Activated CD4-positive, alpha-beta memory T cell treated with anti-CD3 and anti-CD28 coated beads for 36 hours (primary cell): ENCODE results near the gene OLFML2A. TPM values are rescaled to one million over a fixed set of nuclear protein-coding genes. Genes with fewer than 3 reads are reported as not detected.
A peak's percentile ranks its signal among the peaks of the same experiment; 100 is the strongest.

ENCODE experiments used
- CTCF ChIA-PET: fragments of 350-600 bp; sonication (Branson Sonifier 250); formaldehyde crosslinking; loops from one replicate; lab custom pipeline; 2021; ENCODE audit warnings: antibody characterized with exemption, inconsistent platforms; lab: Charles Lee
- POLR2A ChIA-PET: fragments of 350-600 bp; sonication (Branson Sonifier 250); formaldehyde crosslinking; loops from one replicate; lab custom pipeline; 2021; ENCODE audit warnings: antibody characterized with exemption; lab: Charles Lee
- DNase-seq: peaks from one replicate; pipeline ENCODE4 v3.0.0-alpha.2; 2020
- H3K27ac Mint-ChIP-seq: one replicate; pipeline ENCODE4 v1.8.0; 2021; ENCODE audit warnings: mixed read lengths
- H3K27me3 Mint-ChIP-seq: one replicate; pipeline ENCODE4 v1.8.0; 2021; ENCODE audit warnings: mixed read lengths
- H3K36me3 Mint-ChIP-seq: one replicate; pipeline ENCODE4 v1.8.0; 2021; ENCODE audit warnings: mixed read lengths
- H3K4me1 Mint-ChIP-seq: one replicate; pipeline ENCODE4 v1.8.0; 2021; ENCODE audit warnings: low read depth, mixed read lengths
- H3K4me3 Mint-ChIP-seq: one replicate; pipeline ENCODE4 v1.8.0; 2021; ENCODE audit warnings: mild to moderate bottlenecking, mixed read lengths
- H3K9me3 Mint-ChIP-seq: one replicate; pipeline ENCODE4 v1.8.0; 2021; ENCODE audit warnings: mixed read lengths
- intact Hi-C: fragments of 100-400 bp; cut with micrococcal nuclease; formaldehyde crosslinking; loops from one replicate; pipeline ENCODE4 v1.15.1; 2023
- total RNA-seq, 2 experiments: library from RNA; stranded (reverse); gene quantifications; one replicate each; pipeline ENCODE4 v1.2.3, GENCODE V29; 2021

OLFML2A gene
- total RNA-seq, 2 experiments from 2014 or later, result not detected

DNA sequence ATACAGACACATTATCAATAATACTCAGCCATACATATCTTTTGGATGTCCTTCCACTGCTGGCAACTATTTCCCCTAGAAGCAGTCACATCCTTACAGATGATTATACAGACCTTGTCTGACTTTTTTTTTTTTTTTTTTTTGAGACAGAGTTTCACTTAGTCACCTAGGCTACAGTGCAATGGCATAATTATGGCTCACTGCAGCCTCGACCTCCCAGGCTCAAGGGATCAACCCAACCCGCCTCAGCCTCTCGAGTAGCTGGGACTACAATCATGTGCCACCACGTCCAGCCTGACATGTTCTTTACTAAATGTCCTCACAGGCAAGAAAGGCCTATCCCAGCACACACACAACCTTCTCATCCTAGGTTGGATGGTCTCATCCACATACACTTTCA, 29.9 kb upstream of the OLFML2A start:
- CTCF ChIA-PET, result interaction anchor here (1.2 kb wide), 1 partner anchor 32 kb away, joined by 4 read pairs; no protein-coding TSS in a partner anchor
- intact Hi-C loops, result no loop called here
- H3K9me3 Mint-ChIP-seq, result no peaks in the 10 kb centered on the region

DNA sequence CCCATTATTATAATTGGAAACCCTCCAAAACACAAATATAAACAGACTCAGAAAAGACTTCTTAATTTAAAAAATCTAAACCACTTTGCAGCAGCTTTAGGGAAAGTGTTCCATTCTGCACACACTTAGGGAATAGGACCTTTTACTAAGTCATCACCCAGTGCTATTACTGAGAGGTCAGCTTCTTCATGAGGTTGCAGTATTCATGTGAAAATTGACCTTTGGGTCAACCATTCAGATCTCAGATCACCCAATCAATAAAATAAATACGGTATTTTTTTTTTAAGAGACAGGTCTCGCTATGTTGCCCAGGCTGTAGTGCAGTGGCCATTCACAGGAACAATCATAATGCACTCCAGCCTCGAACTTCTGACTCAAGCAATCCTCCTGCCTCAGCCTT, 27.6 kb upstream of the OLFML2A start:
- H3K4me1 Mint-ChIP-seq, result peaks cover under 1% of the 10 kb centered on the region
- CTCF ChIA-PET, result no interaction called here
- H3K27me3 Mint-ChIP-seq, result peaks cover 28% of the 10 kb centered on the region
- H3K9me3 Mint-ChIP-seq, result no peaks in the 10 kb centered on the region
- H3K4me3 Mint-ChIP-seq, result no peak overlapping the region
- no peak for DNase-seq
- H3K36me3 Mint-ChIP-seq, result no peaks in the 10 kb centered on the region
- intact Hi-C loops, result no loop called here
- no peak overlapping the region for H3K27ac Mint-ChIP-seq
- POLR2A ChIA-PET, result no interaction called here

More for the DNA sequence above, 29.9 kb upstream of the OLFML2A start:
- no peak overlapping the region for H3K4me3 Mint-ChIP-seq
- no peak for DNase-seq
- peaks cover 18% of the 10 kb centered on the region for H3K27me3 Mint-ChIP-seq
- peaks cover 5% of the 10 kb centered on the region for H3K4me1 Mint-ChIP-seq
- POLR2A ChIA-PET, result no interaction called here
- H3K36me3 Mint-ChIP-seq, result no peaks in the 10 kb centered on the region
- H3K27ac Mint-ChIP-seq, result no peak overlapping the region

DNA sequence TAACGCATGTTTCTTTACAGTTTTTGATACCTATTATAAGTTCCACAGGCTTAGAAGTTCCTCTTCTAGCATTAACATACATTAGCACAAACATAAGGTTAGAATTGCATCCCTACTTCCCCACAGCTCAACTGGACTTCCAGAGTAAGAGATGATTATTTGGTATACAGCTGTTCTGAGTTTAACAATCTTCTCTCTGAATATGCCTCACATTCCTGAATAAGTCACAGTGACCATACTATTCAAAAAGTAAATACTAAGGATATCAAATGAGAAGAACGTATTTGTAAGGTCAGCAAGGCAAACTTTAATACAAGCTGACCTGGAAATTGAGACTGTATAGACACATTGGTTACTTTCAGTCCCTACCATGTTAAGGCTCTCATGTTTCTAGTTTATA, 27.2 kb upstream of the OLFML2A start:
- DNase-seq, result no peak
- Mint-ChIP-seq H3K27me3 (peaks cover 33% of the 10 kb centered on the region), H3K36me3 (no peaks in the 10 kb centered on the region), H3K27ac (no peak overlapping the region), H3K4me1 (peaks cover 6% of the 10 kb centered on the region), H3K9me3 (no peaks in the 10 kb centered on the region), H3K4me3 (no peak overlapping the region)
- intact Hi-C loops, result no loop called here
- ChIA-PET CTCF (no interaction called here), POLR2A (no interaction called here)

DNA sequence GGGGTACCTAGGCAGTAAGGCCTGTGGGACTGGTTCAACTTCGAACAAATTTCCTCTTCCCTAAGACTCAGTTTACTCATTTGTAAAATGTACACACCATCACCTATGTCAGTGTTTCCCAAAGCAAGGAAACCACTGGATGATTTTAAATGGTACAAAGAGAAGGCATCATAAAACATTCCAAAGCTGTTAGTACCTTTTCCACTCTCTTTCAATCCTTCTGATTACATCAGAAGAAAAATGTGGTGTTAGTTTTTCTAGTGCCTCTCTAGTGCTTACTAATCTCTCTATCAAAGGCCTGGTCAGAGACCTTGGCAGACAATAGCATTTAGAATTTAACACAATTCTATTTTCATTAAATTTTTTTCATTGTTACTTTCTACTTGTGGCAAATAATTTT, 24.0 kb upstream of the OLFML2A start:
- no peak for DNase-seq
- Mint-ChIP-seq H3K4me1 (peaks cover 13% of the 10 kb centered on the region), H3K9me3 (no peaks in the 10 kb centered on the region), H3K4me3 (no peak overlapping the region), H3K27ac (no peak overlapping the region), H3K27me3 (peaks cover 50% of the 10 kb centered on the region), H3K36me3 (no peaks in the 10 kb centered on the region)
- intact Hi-C loops, result no loop called here
- POLR2A ChIA-PET, result no interaction called here
- CTCF ChIA-PET, result interaction anchor here (0.8 to 2.4 kb wide), 5 partner anchors 10 to 135 kb away, joined by 3 to 8 read pairs (median 3); no protein-coding TSS in a partner anchor

DNA sequence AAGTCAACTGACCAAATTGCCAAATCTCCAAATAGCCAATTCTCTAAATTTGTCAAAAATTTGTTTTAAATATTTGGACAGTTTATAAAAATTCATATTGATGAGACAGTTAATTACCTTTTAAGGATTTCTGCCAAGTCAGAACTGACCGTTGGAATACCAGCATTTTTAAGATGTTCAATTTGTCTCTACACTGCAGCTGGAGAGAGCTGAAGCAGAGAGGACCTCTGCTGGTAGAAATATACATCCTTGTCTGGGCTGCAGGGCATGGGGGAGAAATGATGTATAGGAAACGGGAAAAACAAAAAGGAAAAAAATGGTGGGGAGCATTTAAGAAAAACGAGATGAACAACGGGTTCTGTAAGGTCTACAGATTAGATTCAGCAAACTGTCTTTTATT, 22.6 kb upstream of the OLFML2A start:
- Mint-ChIP-seq H3K4me3 (no peak overlapping the region), H3K27ac (no peak overlapping the region), H3K9me3 (no peaks in the 10 kb centered on the region), H3K27me3 (peaks cover 52% of the 10 kb centered on the region), H3K4me1 (peaks cover 15% of the 10 kb centered on the region), H3K36me3 (no peaks in the 10 kb centered on the region)
- CTCF ChIA-PET, result interaction anchor here (0.6 to 1.7 kb wide), 5 partner anchors 17 to 43 kb away, joined by 3 to 4 read pairs (median 4); partner anchors contain the start of gene NR6A1
- DNase-seq, result no peak
- POLR2A ChIA-PET, result no interaction called here
- intact Hi-C loops, result loop anchor here (2.0 kb wide), 3 partner anchors 15 to 41 kb away; no protein-coding TSS in a partner anchor

DNA sequence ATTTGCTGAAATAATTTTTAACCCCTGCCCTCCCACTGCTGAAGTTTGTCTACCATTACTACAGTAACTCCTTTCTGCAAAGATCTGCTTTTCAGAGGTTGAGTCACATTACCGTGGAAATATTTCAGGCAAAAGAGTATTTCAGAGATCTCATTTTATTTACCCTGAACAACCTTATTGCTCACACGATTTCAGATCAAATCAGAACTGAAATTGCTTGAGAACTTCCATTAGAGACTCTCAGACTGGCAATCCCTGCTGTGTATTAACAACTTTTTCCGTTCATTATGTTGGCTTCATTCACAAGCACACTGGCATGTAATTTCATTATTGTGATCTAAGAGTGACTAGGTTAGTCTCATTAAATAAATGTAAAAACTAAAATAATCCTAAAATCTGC, 21.9 kb upstream of the OLFML2A start:
- peaks cover 15% of the 10 kb centered on the region for H3K4me1 Mint-ChIP-seq
- H3K27me3 Mint-ChIP-seq, result peaks cover 55% of the 10 kb centered on the region
- POLR2A ChIA-PET, result no interaction called here
- no peaks in the 10 kb centered on the region for H3K9me3 Mint-ChIP-seq
- H3K4me3 Mint-ChIP-seq, result no peak overlapping the region
- intact Hi-C loops, result loop anchor here (2.0 kb wide), 3 partner anchors 14 to 42 kb away; no protein-coding TSS in a partner anchor
- CTCF ChIA-PET, result interaction anchor here (0.8 to 1.7 kb wide), 5 partner anchors 11 to 98 kb away, joined by 3 to 5 read pairs (median 3); partner anchors contain the start of gene WDR38
- H3K36me3 Mint-ChIP-seq, result no peaks in the 10 kb centered on the region
- DNase-seq, result no peak
- peak overlapping the region; percentile 61 for H3K27ac Mint-ChIP-seq

DNA sequence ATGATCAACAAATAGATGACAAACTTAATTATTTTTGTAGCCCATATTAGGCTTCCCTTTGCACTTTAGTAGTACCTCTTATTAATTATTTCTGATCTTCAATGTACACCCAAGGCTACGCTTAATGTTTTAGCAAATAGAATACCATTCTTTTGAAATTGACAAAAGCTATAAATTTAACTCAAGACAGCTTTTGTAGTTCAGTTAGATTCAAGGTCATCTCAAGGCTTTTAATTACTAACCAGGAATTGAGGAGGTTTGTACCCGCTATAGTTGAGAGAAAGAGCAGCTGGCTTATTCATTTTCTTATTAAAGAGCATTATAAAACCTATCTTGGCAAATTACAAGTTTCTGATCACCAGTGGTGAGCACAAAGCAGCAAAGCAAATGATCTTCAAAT, 20.9 kb upstream of the OLFML2A start:
- CTCF ChIA-PET, result interaction anchor here (1.5 kb wide), 1 partner anchor 97 kb away, joined by 5 read pairs; the partner anchor contains the start of gene WDR38
- Mint-ChIP-seq H3K27me3 (peaks cover 59% of the 10 kb centered on the region), H3K36me3 (no peaks in the 10 kb centered on the region), H3K4me3 (no peak overlapping the region), H3K27ac (no peak overlapping the region), H3K9me3 (no peaks in the 10 kb centered on the region), H3K4me1 (peaks cover 15% of the 10 kb centered on the region)
- POLR2A ChIA-PET, result no interaction called here
- no peak for DNase-seq
- intact Hi-C loops, result no loop called here

DNA sequence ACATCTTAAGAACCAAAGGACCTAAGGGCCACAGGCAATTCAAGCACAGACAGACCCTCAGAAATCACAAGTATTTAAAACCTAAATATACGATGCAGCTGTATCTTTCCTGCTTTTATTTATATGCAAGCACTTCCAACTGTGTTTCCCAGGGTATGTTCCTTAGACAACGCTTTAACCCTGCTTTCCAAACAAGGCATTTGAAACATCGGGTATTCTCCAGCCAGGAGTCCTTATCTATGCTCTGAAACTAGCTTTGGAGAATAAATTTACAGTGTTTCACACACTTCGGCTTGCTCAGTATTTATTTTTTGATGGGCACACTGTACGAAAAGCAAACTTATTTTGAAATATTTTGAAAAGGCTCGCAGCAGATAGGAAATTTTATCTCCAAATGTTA, 19.3 kb upstream of the OLFML2A start:
- Mint-ChIP-seq H3K27me3 (peaks cover 66% of the 10 kb centered on the region), H3K4me1 (peaks cover 15% of the 10 kb centered on the region), H3K9me3 (no peaks in the 10 kb centered on the region), H3K36me3 (no peaks in the 10 kb centered on the region), H3K4me3 (no peak overlapping the region), H3K27ac (no peak overlapping the region)
- DNase-seq, result no peak
- intact Hi-C loops, result no loop called here
- CTCF ChIA-PET, result interaction anchor here (1.0 to 2.6 kb wide), 3 partner anchors 10 to 96 kb away, joined by 3 to 14 read pairs (median 5); partner anchors contain the start of genes NR6A1 and WDR38
- POLR2A ChIA-PET, result no interaction called here

DNA sequence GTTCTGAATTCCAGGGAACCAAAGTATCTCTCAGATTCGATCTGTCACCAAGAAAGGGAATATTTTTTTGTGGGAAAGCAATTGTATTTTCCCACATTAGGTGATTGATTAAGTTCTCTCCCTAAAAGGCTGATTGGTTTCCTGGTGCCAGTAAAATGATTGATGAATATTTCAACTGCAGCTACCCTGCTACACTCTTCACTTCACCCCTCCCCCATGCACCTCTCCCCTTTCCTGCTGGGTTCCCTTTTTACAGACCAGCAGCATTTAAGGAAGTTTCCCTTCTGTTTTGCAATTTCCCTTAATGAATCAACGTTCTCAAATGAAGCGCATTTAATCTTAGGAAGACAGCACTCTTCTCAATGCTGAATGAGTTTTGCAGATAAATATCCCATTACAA, 18.9 kb upstream of the OLFML2A start:
- Mint-ChIP-seq H3K4me1 (peaks cover 15% of the 10 kb centered on the region), H3K4me3 (no peak overlapping the region), H3K27me3 (peaks cover 68% of the 10 kb centered on the region), H3K36me3 (no peaks in the 10 kb centered on the region), H3K27ac (no peak overlapping the region), H3K9me3 (no peaks in the 10 kb centered on the region)
- intact Hi-C loops, result no loop called here
- CTCF ChIA-PET, result interaction anchor here (1.0 to 2.6 kb wide), 4 partner anchors 9 to 47 kb away, joined by 3 to 14 read pairs (median 5); partner anchors contain the start of gene NR6A1
- POLR2A ChIA-PET, result no interaction called here
- no peak for DNase-seq

DNA sequence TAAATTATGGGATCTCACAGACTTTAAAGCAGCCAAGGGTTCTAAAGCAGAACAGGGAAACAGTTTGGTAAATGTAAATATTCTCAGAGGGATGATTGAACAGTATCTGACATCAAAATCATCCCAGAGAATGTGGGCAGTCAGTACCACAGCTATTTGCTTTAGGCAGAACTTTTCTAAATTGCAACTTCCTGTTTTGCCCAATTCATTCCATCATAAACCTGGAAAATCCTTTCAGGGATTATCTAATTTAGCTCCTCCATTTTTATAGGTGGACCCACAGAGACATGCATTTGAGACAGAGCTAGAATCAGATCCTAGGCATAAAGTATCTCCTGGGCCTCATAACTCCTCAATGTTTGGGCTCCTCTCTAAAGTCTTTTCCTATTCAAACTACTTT, 18.2 kb upstream of the OLFML2A start:
- CTCF ChIA-PET, result interaction anchor here (0.6 to 2.6 kb wide), 4 partner anchors 11 to 47 kb away, joined by 3 to 14 read pairs (median 4); partner anchors contain the start of gene NR6A1
- DNase-seq, result no peak
- intact Hi-C loops, result no loop called here
- Mint-ChIP-seq H3K36me3 (no peaks in the 10 kb centered on the region), H3K9me3 (no peaks in the 10 kb centered on the region), H3K4me1 (peaks cover 15% of the 10 kb centered on the region), H3K27me3 (peaks cover 69% of the 10 kb centered on the region), H3K4me3 (no peak overlapping the region), H3K27ac (no peak overlapping the region)
- POLR2A ChIA-PET, result no interaction called here

DNA sequence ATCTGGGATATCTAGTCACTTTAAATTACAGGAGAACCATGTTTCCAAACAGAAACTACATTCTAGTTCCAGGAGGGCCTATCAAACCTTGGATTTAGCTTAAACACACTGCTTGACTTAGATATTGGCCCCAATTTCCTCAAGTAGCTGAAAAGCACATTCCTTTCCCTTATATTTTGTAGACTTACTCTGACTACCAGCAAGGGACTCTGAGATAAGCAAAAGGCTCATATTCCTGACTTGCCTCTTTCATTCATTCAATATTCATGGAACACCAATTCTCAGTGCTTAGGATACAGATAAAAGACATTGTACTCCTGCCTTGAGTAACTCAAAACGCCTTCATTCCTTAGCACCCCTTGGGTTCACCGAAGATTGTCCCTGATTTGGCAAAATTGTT, 17.6 kb upstream of the OLFML2A start:
- Mint-ChIP-seq H3K27ac (no peak overlapping the region), H3K27me3 (peaks cover 69% of the 10 kb centered on the region), H3K9me3 (no peaks in the 10 kb centered on the region), H3K36me3 (no peaks in the 10 kb centered on the region), H3K4me3 (no peak overlapping the region), H3K4me1 (peaks cover 14% of the 10 kb centered on the region)
- ChIA-PET CTCF (interaction anchor here (0.6 to 2.6 kb wide), 4 partner anchors 10 to 48 kb away, joined by 3 to 14 read pairs (median 4); partner anchors contain the start of gene NR6A1), POLR2A (no interaction called here)
- intact Hi-C loops, result no loop called here
- DNase-seq, result no peak

DNA sequence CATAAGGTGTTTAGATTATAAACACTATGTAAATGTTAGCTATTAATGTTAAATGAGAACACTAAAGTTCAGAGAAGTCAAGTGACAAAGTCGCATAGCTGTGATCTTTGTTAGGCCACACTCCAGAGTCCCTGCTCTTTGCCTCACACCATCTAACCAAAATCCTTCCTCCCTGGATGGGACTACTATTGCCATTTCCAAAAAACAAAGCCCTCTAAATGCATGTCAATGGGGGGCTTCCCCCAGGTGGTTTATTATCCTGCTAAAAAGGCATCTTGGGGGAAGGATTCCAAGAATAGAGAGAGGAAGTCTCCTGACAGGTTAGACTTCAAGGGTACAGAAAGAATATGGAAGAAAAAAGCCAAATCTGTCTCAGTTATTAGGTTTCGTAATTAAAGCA, 16.2 kb upstream of the OLFML2A start:
- CTCF ChIA-PET, result interaction anchor here (0.6 to 3.0 kb wide), 3 partner anchors 11 to 93 kb away, joined by 3 to 12 read pairs (median 5); partner anchors contain the start of genes NR6A1 and WDR38
- Mint-ChIP-seq H3K27me3 (peaks cover 62% of the 10 kb centered on the region), H3K27ac (no peak overlapping the region), H3K36me3 (no peaks in the 10 kb centered on the region), H3K4me1 (peaks cover 2% of the 10 kb centered on the region), H3K9me3 (no peaks in the 10 kb centered on the region), H3K4me3 (no peak overlapping the region)
- no peak for DNase-seq
- POLR2A ChIA-PET, result no interaction called here
- intact Hi-C loops, result no loop called here
